ENCODE measurements around the gene NDUFAB1. TPM values are rescaled to one million over a fixed set of nuclear protein-coding genes. Genes with fewer than 3 reads are reported as not detected.

NDUFAB1 gene
- total and polyA plus RNA-seq, 2 of the 13 experiments (the other 11 are each of a cell fraction or from before 2014, with no cell fraction given): 221 to 601 TPM

GRCh38 chr16:23556881-23557778 lies 39.0 kb downstream of the NDUFAB1 start, which contains the start of the genes EARS2 and UBFD1 (continued):
- TF ChIP-seq HNRNPLL (IDR thresholded peaks at IDR 0.05; ENCODE audit: low read depth, low read length, poor library complexity, severe bottlenecking): peak; percentile 86
- TF ChIP-seq SETDB1 (CRISPR knock-in tag; IDR thresholded peaks at IDR 0.05; ENCODE audit: borderline replicate concordance): no peak; the same call in 1 of the 2 replicates
- TF ChIP-seq MTERF4 (CRISPR knock-in tag; IDR thresholded peaks at IDR 0.05): no peak
- TF ChIP-seq ZBTB8A (CRISPR knock-in tag; IDR thresholded peaks at IDR 0.05; ENCODE audit: borderline replicate concordance, low read depth): no peak; the same call in 1 of the 2 replicates
- TF ChIP-seq ZNF792 (CRISPR knock-in tag; IDR thresholded peaks at IDR 0.05): peak; percentile 95
- TF ChIP-seq ZNF18 (CRISPR knock-in tag; IDR thresholded peaks at IDR 0.05; ENCODE audit: insufficient replicate concordance): peak; percentile 92
- peak; percentile 95 for TF ChIP-seq ZNF317 (CRISPR knock-in tag; IDR thresholded peaks at IDR 0.05)
- TF ChIP-seq FLYWCH1 (CRISPR knock-in tag; IDR thresholded peaks at IDR 0.05): no peak
- peak; percentile 89; the same call in 1 of the 2 replicates for TF ChIP-seq ZNF383 (CRISPR knock-in tag; IDR thresholded peaks at IDR 0.05; ENCODE audit: borderline replicate concordance)
- peak; percentile 97 for TF ChIP-seq SNAPC4 (CRISPR knock-in tag; IDR thresholded peaks at IDR 0.05)
- peak; percentile 66 for TF ChIP-seq ZBTB37 (CRISPR knock-in tag; IDR thresholded peaks at IDR 0.05)
- 0 out of 2 replicates have a peak, but pooled peaks have one; percentile 11 for TF ChIP-seq NFE2 (CRISPR knock-in tag; IDR thresholded peaks at IDR 0.05)
- TF ChIP-seq SP1 (IDR thresholded peaks at IDR 0.05): peak; percentile 82
- peak; percentile 99 for TF ChIP-seq SP1 (CRISPR knock-in tag; IDR thresholded peaks at IDR 0.05)
- TF ChIP-seq KAT8 (CRISPR knock-in tag; IDR thresholded peaks at IDR 0.05): peak; percentile 98
- peak; percentile 99 for TF ChIP-seq ZNF350 (CRISPR knock-in tag; IDR thresholded peaks at IDR 0.05; ENCODE audit: borderline replicate concordance, low read depth)
- TF ChIP-seq NR3C1 (CRISPR knock-in tag; IDR thresholded peaks at IDR 0.05): 0 out of 2 replicates have a peak, but pooled peaks have one; percentile 57
- peak; percentile 90 for TF ChIP-seq KLF12 (CRISPR knock-in tag; IDR thresholded peaks at IDR 0.05; ENCODE audit: borderline replicate concordance)

Measured in HepG2 (cell line).